Glutamatergic neuron (in vitro differentiated cells): Measurements from ENCODE around the gene C11orf21. TPM values are rescaled to one million over a fixed set of nuclear protein-coding genes. Genes with fewer than 3 reads are reported as not detected.
"Not testable (repeated sequence)": the region's sequence is repeated elsewhere in the genome, so short reads cannot be mapped to it uniquely, and the experiment has no call there.

Experiments used
- DNase-seq: peaks from one replicate; pipeline ENCODE4 v3.0.0; 2022
- H3K27ac Mint-ChIP-seq: one replicate; pipeline ENCODE4 v1.8.0; 2020; ENCODE audit warnings: mild to moderate bottlenecking, mixed read lengths, inconsistent platforms; ENCODE audit not compliant: unreplicated experiment
- H3K27me3 Mint-ChIP-seq: one replicate; pipeline ENCODE4 v1.8.0; 2020; ENCODE audit warnings: mild to moderate bottlenecking, moderate library complexity, mixed read lengths, inconsistent platforms; ENCODE audit not compliant: unreplicated experiment
- H3K36me3 Mint-ChIP-seq: one replicate; pipeline ENCODE4 v1.8.0; 2020; ENCODE audit warnings: mild to moderate bottlenecking, mixed read lengths, inconsistent platforms; ENCODE audit not compliant: unreplicated experiment
- H3K4me1 Mint-ChIP-seq: one replicate; pipeline ENCODE4 v1.8.0; 2020; ENCODE audit warnings: mild to moderate bottlenecking, low read depth, mixed read lengths, inconsistent platforms; ENCODE audit not compliant: unreplicated experiment
- H3K4me3 Mint-ChIP-seq: one replicate; pipeline ENCODE4 v1.8.0; 2020; ENCODE audit warnings: mild to moderate bottlenecking, mixed read lengths, inconsistent platforms; ENCODE audit not compliant: unreplicated experiment
- H3K9me3 Mint-ChIP-seq: one replicate; pipeline ENCODE4 v1.8.0; 2020; ENCODE audit warnings: mild to moderate bottlenecking, moderate library complexity, mixed read lengths, inconsistent platforms; ENCODE audit not compliant: unreplicated experiment
- CTCF ChIP-seq: fragments of 200-600 bp; sonication (generic); IDR thresholded peaks from one replicate; pipeline ENCODE4 v1.5.0; 2021; ENCODE audit not compliant: partially characterized antibody, unreplicated experiment
- total RNA-seq: library from RNA; stranded (reverse); fragmentation: NEBNext Ultra II Directional; extraction: Animal tissue kit (Norgen Biotek cat#: 25700); gene quantifications from one replicate; pipeline ENCODE4 v1.2.1, GENCODE V29; 2021; ENCODE audit not compliant: unreplicated experiment

The C11orf21 gene
- total RNA-seq, 1 donor from 2014 or later: not detected

- Mint-ChIP-seq H3K27me3 (peaks cover 9% of the 10 kb centered on the region), H3K4me3 (no peak overlapping the region), H3K27ac (no peak overlapping the region), H3K9me3 (no peaks in the 10 kb centered on the region), H3K36me3 (no peaks in the 10 kb centered on the region), H3K4me1 (peaks cover 1% of the 10 kb centered on the region)
- peak; percentile 14 for DNase-seq
- TF ChIP-seq CTCF: no peak
Measured at GRCh38 chr11:2290351-2290841, 11.3 kb downstream of the C11orf21 start.

- H3K36me3 Mint-ChIP-seq: no peaks in the 10 kb centered on the region
- DNase-seq: no peak
- H3K27me3 Mint-ChIP-seq: peaks cover 9% of the 10 kb centered on the region
- no peaks in the 10 kb centered on the region for H3K9me3 Mint-ChIP-seq
- no peak for TF ChIP-seq CTCF
- no peak overlapping the region for H3K27ac Mint-ChIP-seq
- no peak overlapping the region for H3K4me3 Mint-ChIP-seq
- H3K4me1 Mint-ChIP-seq: peaks cover 1% of the 10 kb centered on the region
Measured at GRCh38 chr11:2289859-2290258, 11.9 kb downstream of the C11orf21 start.

GRCh38 chr11:2289350-2289749 is 12.4 kb downstream of the C11orf21 start:
- Mint-ChIP-seq H3K27me3 (peaks cover 7% of the 10 kb centered on the region), H3K4me1 (peaks cover 1% of the 10 kb centered on the region), H3K9me3 (no peaks in the 10 kb centered on the region), H3K36me3 (no peaks in the 10 kb centered on the region), H3K4me3 (no peak overlapping the region), H3K27ac (no peak overlapping the region)
- TF ChIP-seq CTCF: no peak
- no peak for DNase-seq

- TF ChIP-seq CTCF: no peak
- no peak for DNase-seq
- Mint-ChIP-seq H3K27me3 (peaks cover 3% of the 10 kb centered on the region), H3K27ac (no peak overlapping the region), H3K4me3 (no peak overlapping the region), H3K9me3 (peaks cover 2% of the 10 kb centered on the region), H3K36me3 (peaks cover 4% of the 10 kb centered on the region), H3K4me1 (peaks cover 1% of the 10 kb centered on the region)
Measured at GRCh38 chr11:2287091-2287490, 14.6 kb downstream of the C11orf21 start.

GRCh38 chr11:2286350-2286749 is 15.4 kb downstream of the C11orf21 start:
- not testable (repeated sequence) for H3K36me3 Mint-ChIP-seq, H3K4me1 Mint-ChIP-seq, H3K27me3 Mint-ChIP-seq, DNase-seq, H3K27ac Mint-ChIP-seq, H3K4me3 Mint-ChIP-seq, H3K9me3 Mint-ChIP-seq
